Gastroesophageal sphincter (tissue), 4 donors: ENCODE results near the gene FHOD3. TPM values are rescaled to one million over a fixed set of nuclear protein-coding genes. Genes with fewer than 3 reads are reported as not detected.

Experiments
- ATAC-seq: fragments of 150-250 bp; one replicate; pipeline ENCODE4 v1.9.1; 2016; ENCODE audit warnings: mild to moderate bottlenecking, moderate library complexity
- H3K27ac ChIP-seq, 4 donors: fragments of 200-600 bp; sonication (generic) in 3 of 4; 1 replicate in 3 of 4; 2 replicates in 1 of 4; pipeline ENCODE4 v1.5.1; 2016 to 2019
- H3K27me3 ChIP-seq: fragments of 200-600 bp; sonication (generic); one replicate; pipeline ENCODE4 v1.5.1; 2019
- H3K36me3 ChIP-seq, 2 donors: fragments of 200-600 bp; sonication (generic); one replicate each; pipeline ENCODE4 v1.5.1; 2019; ENCODE audit warnings: control low read depth in 1 of 2
- H3K4me1 ChIP-seq, 3 donors: fragments of 200-600 bp; sonication (generic); 1 replicate in 2 of 3; 2 replicates in 1 of 3; pipeline ENCODE4 v1.5.1; 2016 to 2019; ENCODE audit warnings: control low read depth in 2 of 3
- H3K4me3 ChIP-seq, 2 donors: fragments of 200-600 bp; sonication (generic); one replicate each; pipeline ENCODE4 v1.5.1; 2019; ENCODE audit warnings: mild to moderate bottlenecking in 1 of 2, moderate library complexity in 1 of 2
- H3K9me3 ChIP-seq, 3 donors: fragments of 200-600 bp; sonication (generic); one replicate each; pipeline ENCODE4 v1.5.1; 2017 to 2019; ENCODE audit warnings: control low read depth in 2 of 3
- CTCF ChIP-seq, 4 experiments: fragments of 200-600 bp in 2 of 4; fragments of 450-650 bp in 2 of 4; sonication (generic) in 1 of 4; IDR thresholded peaks; one replicate each; pipeline ENCODE4 v1.5.1; 2017 to 2019; ENCODE audit warnings: antibody characterized with exemption in 4 of 4, mild to moderate bottlenecking in 2 of 4, moderate library complexity in 2 of 4
- EP300 ChIP-seq: sonication (generic); formaldehyde crosslinking; IDR thresholded peaks from one replicate; pipeline ENCODE4 v1.6.1; 2017; ENCODE audit warnings: antibody characterized with exemption, mild to moderate bottlenecking
- POLR2A ChIP-seq, 2 donors: fragments of 450-650 bp; IDR thresholded peaks; one replicate each; pipeline ENCODE4 v1.6.1; 2017; ENCODE audit warnings: antibody characterized with exemption in 2 of 2, mild to moderate bottlenecking in 2 of 2, moderate library complexity in 1 of 2
- POLR2AphosphoS5 ChIP-seq: sonication (generic); formaldehyde crosslinking; IDR thresholded peaks from one replicate; pipeline ENCODE4 v1.6.1; 2017; ENCODE audit warnings: antibody characterized with exemption
- WGBS, 2 donors: methylation state at CpG; one replicate each; pipeline ENCODE4 v1.1.5; 2018; ENCODE audit warnings: low coverage in 1 of 2; 5-methylcytosine and 5-hydroxymethylcytosine counted together
- total RNA-seq, 4 donors: library from RNA; depleted of rRNA; stranded (reverse); fragments of >200 nt; gene quantifications; one replicate each; pipeline ENCODE4 v1.1.0, GENCODE V29; 2016

FHOD3 gene
- total RNA-seq, 4 donors from 2014 or later = 18.4 to 36.7 (median 30.4) TPM

GRCh38 chr18:36334798-36335197, 37.3 kb downstream of the FHOD3 start:
- TF ChIP-seq CTCF (IDR thresholded peaks at IDR 0.05) (no peak), POLR2A (IDR thresholded peaks at IDR 0.05) (no peak), EP300 (no peak), POLR2AphosphoS5 (no peak)
- Histone ChIP-seq H3K27ac (no peak overlapping the region), H3K27me3 (no peaks in the 10 kb centered on the region), H3K36me3 (no peaks in the 10 kb centered on the region), H3K4me1 (peaks cover 0 to 19% (median 0%) of the 10 kb centered on the region in 3 donors), H3K9me3 (no peaks in the 10 kb centered on the region), H3K4me3 (no peak overlapping the region)
- 86 to 100% methylated on average over 1 of the region's 3 CpGs for WGBS, 2 donors
- no peak for ATAC-seq

- Histone ChIP-seq H3K27me3 (no peaks in the 10 kb centered on the region), H3K4me1 (peaks cover 0 to 12% (median 0%) of the 10 kb centered on the region in 3 donors), H3K9me3 (no peaks in the 10 kb centered on the region), H3K36me3 (no peaks in the 10 kb centered on the region), H3K4me3 (no peak overlapping the region), H3K27ac (no peak overlapping the region)
- ATAC-seq = peak; percentile 32
- WGBS, 2 donors = 70 to 98% methylated on average over 7 to 10 of the region's 16 CpGs
- TF ChIP-seq POLR2AphosphoS5 (no peak), EP300 (no peak), POLR2A (IDR thresholded peaks at IDR 0.05) (no peak), CTCF (IDR thresholded peaks at IDR 0.05) (no peak)
Measured at GRCh38 chr18:36335476-36336279, 38.2 kb downstream of the FHOD3 start.

GRCh38 chr18:36337679-36338402, 40.3 kb downstream of the FHOD3 start:
- Histone ChIP-seq H3K4me3 (no peak overlapping the region), H3K9me3 (peaks cover 0 to 16% (median 0%) of the 10 kb centered on the region in 3 donors), H3K27me3 (no peaks in the 10 kb centered on the region), H3K36me3 (no peaks in the 10 kb centered on the region), H3K27ac (no peak overlapping the region), H3K4me1 (peaks cover 0 to 10% (median 0%) of the 10 kb centered on the region in 3 donors)
- no peak for TF ChIP-seq CTCF (IDR thresholded peaks at IDR 0.05)
- TF ChIP-seq EP300 = no peak
- no peak for TF ChIP-seq POLR2AphosphoS5
- TF ChIP-seq POLR2A (IDR thresholded peaks at IDR 0.05) = no peak
- ATAC-seq = no peak
- WGBS, 2 donors = 76 to 90% methylated on average over 2 to 4 of the region's 4 CpGs

- Histone ChIP-seq H3K27ac (no peak overlapping the region), H3K4me3 (no peak overlapping the region), H3K9me3 (peaks cover 0 to 16% (median 0%) of the 10 kb centered on the region in 3 donors), H3K36me3 (no peaks in the 10 kb centered on the region), H3K27me3 (no peaks in the 10 kb centered on the region), H3K4me1 (peaks cover 0 to 9% (median 0%) of the 10 kb centered on the region in 3 donors)
- ATAC-seq = no peak
- 40 to 84% methylated on average over 1 to 5 of the region's 8 CpGs for WGBS, 2 donors
- no peak for TF ChIP-seq POLR2AphosphoS5
- no peak for TF ChIP-seq EP300
- no peak for TF ChIP-seq CTCF (IDR thresholded peaks at IDR 0.05)
- TF ChIP-seq POLR2A (IDR thresholded peaks at IDR 0.05) = no peak
Measured at GRCh38 chr18:36338403-36338933, 41.0 kb downstream of the FHOD3 start.
